Hepatocyte (in vitro differentiated cells): Measurements from ENCODE around the gene SMIM33.

ENCODE experiments used
- CTCF ChIP-seq: fragments of 200-600 bp; sonication (generic); IDR thresholded peaks from 2 replicates; pipeline ENCODE4 v1.5.1; 2016; ENCODE audit warnings: antibody characterized with exemption, mild to moderate bottlenecking; ENCODE audit not compliant: poor library complexity
- EZH2phosphoT487 ChIP-seq: fragments of 200-600 bp; sonication (generic); IDR thresholded peaks from one replicate; pipeline ENCODE4 v1.6.1; 2018; ENCODE audit warnings: antibody characterized with exemption, mild to moderate bottlenecking, low read depth, moderate library complexity; ENCODE audit not compliant: unreplicated experiment, severe bottlenecking

GRCh38 chr5:139457241-139457640, 13.6 kb upstream of the SMIM33 start:
- TF ChIP-seq CTCF (no peak), EZH2phosphoT487 (no peak)
